GF-D8 (cell line): ENCODE measurements around the gene RPS8.
"Not testable (repeated sequence)": the region's sequence is repeated elsewhere in the genome, so short reads cannot be mapped to it uniquely, and the experiment has no call there.

Experiments used
- DNase-seq: peaks from one replicate; lab custom pipeline; 2025; lab: John Stamatoyannopoulos, UW

The RPS8 gene

GRCh38 chr1:44803312-44804095 is 28.2 kb downstream of the RPS8 start:
- DNase-seq, result no peak

GRCh38 chr1:44805311-44806024 is 30.1 kb downstream of the RPS8 start:
- no peak for DNase-seq

- DNase-seq, result no peak
Observed at GRCh38 chr1:44806025-44806703, 30.8 kb downstream of the RPS8 start.

- no peak for DNase-seq
Observed at GRCh38 chr1:44806704-44807363, 31.5 kb downstream of the RPS8 start, which contains the start of gene DYNLT4. TSS of gene DYNLT4 (minus strand) at chr1:44807351. CDS start at chr1:44806668, 683 bp downstream.

GRCh38 chr1:44807364-44808062 is 32.2 kb downstream of the RPS8 start:
- peak; percentile 92 for DNase-seq

GRCh38 chr1:44808063-44808937 is 33.0 kb downstream of the RPS8 start, which contains the start of gene BTBD19:
TSS of gene BTBD19 (plus strand) at chr1:44808523. CDS start at chr1:44808821, 298 bp downstream.
- peak; percentile 30 for DNase-seq

- DNase-seq, result peak; percentile 93
Observed at GRCh38 chr1:44808938-44809917, 33.9 kb downstream of the RPS8 start.

- DNase-seq, result no peak
Observed at GRCh38 chr1:44810101-44810761, 34.9 kb downstream of the RPS8 start.

- not testable (repeated sequence) for DNase-seq
Observed at GRCh38 chr1:44810762-44811105, 35.4 kb downstream of the RPS8 start.

- DNase-seq, result no peak
Observed at GRCh38 chr1:44811234-44811633, 35.9 kb downstream of the RPS8 start.

- no peak for DNase-seq
Observed at GRCh38 chr1:44812822-44813543, 37.6 kb downstream of the RPS8 start.

GRCh38 chr1:44815926-44816325 is 40.6 kb downstream of the RPS8 start:
- not testable (repeated sequence) for DNase-seq

- DNase-seq, result no peak
Observed at GRCh38 chr1:44817307-44817706, 42.0 kb downstream of the RPS8 start.

- no peak for DNase-seq
Observed at GRCh38 chr1:44817771-44818495, 42.6 kb downstream of the RPS8 start.

GRCh38 chr1:44819196-44819607 is 43.9 kb downstream of the RPS8 start:
- no peak for DNase-seq

- DNase-seq, result peak; percentile 75
Observed at GRCh38 chr1:44819608-44820327, 44.4 kb downstream of the RPS8 start.
